GM19467 (cell line): ENCODE data around the gene SP6.

Experiments used
- ATAC-seq: cut with Tn5 transposase; IDR thresholded peaks from one replicate; pipeline ENCODE4 v1.9.1; 2021; ENCODE audit warnings: mild to moderate bottlenecking, moderate library complexity; ENCODE audit not compliant: unreplicated experiment

SP6 gene

GRCh38 chr17:47813512-47814031 is 37.4 kb downstream of the SP6 start:
- no peak for ATAC-seq

- no peak for ATAC-seq
Measured at GRCh38 chr17:47813077-47813476, 37.9 kb downstream of the SP6 start.

- ATAC-seq: no peak
Measured at GRCh38 chr17:47812146-47812920, 38.6 kb downstream of the SP6 start.

- no peak for ATAC-seq
Measured at GRCh38 chr17:47811709-47812108, 39.3 kb downstream of the SP6 start.

- ATAC-seq: no peak
Measured at GRCh38 chr17:47810901-47811635, 39.9 kb downstream of the SP6 start.

GRCh38 chr17:47810200-47810821 is 40.7 kb downstream of the SP6 start:
- ATAC-seq: no peak

- no peak for ATAC-seq
Measured at GRCh38 chr17:47808830-47809480, 42.0 kb downstream of the SP6 start.

GRCh38 chr17:47808036-47808829 is 42.7 kb downstream of the SP6 start:
- no peak for ATAC-seq

GRCh38 chr17:47807421-47807820 is 43.5 kb downstream of the SP6 start:
- ATAC-seq: no peak

- ATAC-seq: no peak
Measured at GRCh38 chr17:47806913-47807255, 44.1 kb downstream of the SP6 start.

- ATAC-seq: no peak
Measured at GRCh38 chr17:47806026-47806912, 44.7 kb downstream of the SP6 start.

GRCh38 chr17:47804461-47804860 is 46.5 kb downstream of the SP6 start:
- ATAC-seq: no peak

- no peak for ATAC-seq
Measured at GRCh38 chr17:47803751-47804150, 47.2 kb downstream of the SP6 start.

- ATAC-seq: no peak
Measured at GRCh38 chr17:47803201-47803600, 47.8 kb downstream of the SP6 start.

- no peak for ATAC-seq
Measured at GRCh38 chr17:47802341-47803022, 48.5 kb downstream of the SP6 start.

- no peak for ATAC-seq
Measured at GRCh38 chr17:47801906-47802305, 49.1 kb downstream of the SP6 start.

GRCh38 chr17:47801176-47801765 is 49.7 kb downstream of the SP6 start:
- ATAC-seq: no peak

- no peak for ATAC-seq
Measured at GRCh38 chr17:47800686-47801085, 50.3 kb downstream of the SP6 start.

- no peak for ATAC-seq
Measured at GRCh38 chr17:47797797-47798196, 53.2 kb downstream of the SP6 start.
